HL-60 (cell line): Measurements from ENCODE around the gene COL5A2.

Source experiments
- DNase-seq, 2 experiments: peaks; one replicate each; pipeline ENCODE4 v3.0.0-alpha.2; 2010 to 2020; ENCODE audit warnings: low read depth in 1 of 2, low spot score in 1 of 2
- H3K27ac ChIP-seq: fragments of 250-450 bp; sonication (Bioruptor Pico); replicated peaks from 2 replicates; pipeline ENCODE4 v1.5.1; 2020; ENCODE audit warnings: mild to moderate bottlenecking, moderate library complexity
- H3K27me3 ChIP-seq: fragments of 250-450 bp; sonication (Bioruptor Pico); 2 replicates; pipeline ENCODE4 v1.5.1; 2021; ENCODE audit warnings: mild to moderate bottlenecking, moderate library complexity; ENCODE audit not compliant: insufficient read depth, poor library complexity, severe bottlenecking
- H3K4me3 ChIP-seq: replicated peaks from 2 replicates; pipeline ENCODE4 v1.5.1; 2011; ENCODE audit warnings: mild to moderate bottlenecking, control low read depth, low read length; ENCODE audit not compliant: insufficient read depth
- GABPA ChIP-seq: IDR thresholded peaks from 2 replicates; pipeline ENCODE4 v1.6.1; 2012; ENCODE audit warnings: low read depth
- POLR2AphosphoS5 ChIP-seq: IDR thresholded peaks from 2 replicates; pipeline ENCODE4 v1.6.1; 2012; ENCODE audit warnings: low read depth
- SPI1 ChIP-seq: IDR thresholded peaks from 2 replicates; pipeline ENCODE4 v1.6.1; 2012; ENCODE audit warnings: low read depth, mild to moderate bottlenecking, borderline replicate concordance
- TF ChIP-seq, protein P1 (sequence below): IDR thresholded peaks from 2 replicates; pipeline ENCODE4 v1.6.1; 2012; ENCODE audit warnings: low read depth; ENCODE audit not compliant: insufficient replicate concordance
- TF ChIP-seq, protein P2 (sequence below): IDR thresholded peaks from one replicate; pipeline ENCODE4 v1.5.1; 2011; ENCODE audit warnings: low read length, control low read depth, inconsistent platforms; ENCODE audit not compliant: insufficient read depth

The COL5A2 gene

DNA sequence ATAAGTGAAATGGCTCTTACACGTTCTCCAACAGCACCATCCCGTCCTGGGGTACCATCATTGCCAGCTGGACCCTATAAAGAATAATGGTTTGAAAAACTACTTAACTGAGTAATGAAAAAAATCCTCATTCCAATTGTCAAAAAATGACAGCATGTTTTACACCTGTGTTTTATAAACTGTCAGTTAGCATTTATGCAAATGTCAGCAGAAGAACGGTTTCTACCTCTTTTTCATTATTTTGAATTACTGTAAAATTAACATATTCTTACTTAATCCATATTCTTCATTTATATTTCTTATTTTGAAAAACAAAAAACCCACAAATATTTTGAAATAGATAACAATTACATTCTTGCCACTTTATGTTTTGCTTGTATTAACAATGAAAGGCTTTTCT lies 131.4 kb downstream of the COL5A2 start:
- TF ChIP-seq, protein P1, sequence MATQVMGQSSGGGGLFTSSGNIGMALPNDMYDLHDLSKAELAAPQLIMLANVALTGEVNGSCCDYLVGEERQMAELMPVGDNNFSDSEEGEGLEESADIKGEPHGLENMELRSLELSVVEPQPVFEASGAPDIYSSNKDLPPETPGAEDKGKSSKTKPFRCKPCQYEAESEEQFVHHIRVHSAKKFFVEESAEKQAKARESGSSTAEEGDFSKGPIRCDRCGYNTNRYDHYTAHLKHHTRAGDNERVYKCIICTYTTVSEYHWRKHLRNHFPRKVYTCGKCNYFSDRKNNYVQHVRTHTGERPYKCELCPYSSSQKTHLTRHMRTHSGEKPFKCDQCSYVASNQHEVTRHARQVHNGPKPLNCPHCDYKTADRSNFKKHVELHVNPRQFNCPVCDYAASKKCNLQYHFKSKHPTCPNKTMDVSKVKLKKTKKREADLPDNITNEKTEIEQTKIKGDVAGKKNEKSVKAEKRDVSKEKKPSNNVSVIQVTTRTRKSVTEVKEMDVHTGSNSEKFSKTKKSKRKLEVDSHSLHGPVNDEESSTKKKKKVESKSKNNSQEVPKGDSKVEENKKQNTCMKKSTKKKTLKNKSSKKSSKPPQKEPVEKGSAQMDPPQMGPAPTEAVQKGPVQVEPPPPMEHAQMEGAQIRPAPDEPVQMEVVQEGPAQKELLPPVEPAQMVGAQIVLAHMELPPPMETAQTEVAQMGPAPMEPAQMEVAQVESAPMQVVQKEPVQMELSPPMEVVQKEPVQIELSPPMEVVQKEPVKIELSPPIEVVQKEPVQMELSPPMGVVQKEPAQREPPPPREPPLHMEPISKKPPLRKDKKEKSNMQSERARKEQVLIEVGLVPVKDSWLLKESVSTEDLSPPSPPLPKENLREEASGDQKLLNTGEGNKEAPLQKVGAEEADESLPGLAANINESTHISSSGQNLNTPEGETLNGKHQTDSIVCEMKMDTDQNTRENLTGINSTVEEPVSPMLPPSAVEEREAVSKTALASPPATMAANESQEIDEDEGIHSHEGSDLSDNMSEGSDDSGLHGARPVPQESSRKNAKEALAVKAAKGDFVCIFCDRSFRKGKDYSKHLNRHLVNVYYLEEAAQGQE = no peak
- TF ChIP-seq, protein P2, sequence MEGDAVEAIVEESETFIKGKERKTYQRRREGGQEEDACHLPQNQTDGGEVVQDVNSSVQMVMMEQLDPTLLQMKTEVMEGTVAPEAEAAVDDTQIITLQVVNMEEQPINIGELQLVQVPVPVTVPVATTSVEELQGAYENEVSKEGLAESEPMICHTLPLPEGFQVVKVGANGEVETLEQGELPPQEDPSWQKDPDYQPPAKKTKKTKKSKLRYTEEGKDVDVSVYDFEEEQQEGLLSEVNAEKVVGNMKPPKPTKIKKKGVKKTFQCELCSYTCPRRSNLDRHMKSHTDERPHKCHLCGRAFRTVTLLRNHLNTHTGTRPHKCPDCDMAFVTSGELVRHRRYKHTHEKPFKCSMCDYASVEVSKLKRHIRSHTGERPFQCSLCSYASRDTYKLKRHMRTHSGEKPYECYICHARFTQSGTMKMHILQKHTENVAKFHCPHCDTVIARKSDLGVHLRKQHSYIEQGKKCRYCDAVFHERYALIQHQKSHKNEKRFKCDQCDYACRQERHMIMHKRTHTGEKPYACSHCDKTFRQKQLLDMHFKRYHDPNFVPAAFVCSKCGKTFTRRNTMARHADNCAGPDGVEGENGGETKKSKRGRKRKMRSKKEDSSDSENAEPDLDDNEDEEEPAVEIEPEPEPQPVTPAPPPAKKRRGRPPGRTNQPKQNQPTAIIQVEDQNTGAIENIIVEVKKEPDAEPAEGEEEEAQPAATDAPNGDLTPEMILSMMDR = no peak
- TF ChIP-seq GABPA = no peak
- DNase-seq = no peak
- no peaks in the 10 kb centered on the region for H3K27me3 ChIP-seq
- H3K27ac ChIP-seq = no peak overlapping the region
- no peak overlapping the region for H3K4me3 ChIP-seq

DNA sequence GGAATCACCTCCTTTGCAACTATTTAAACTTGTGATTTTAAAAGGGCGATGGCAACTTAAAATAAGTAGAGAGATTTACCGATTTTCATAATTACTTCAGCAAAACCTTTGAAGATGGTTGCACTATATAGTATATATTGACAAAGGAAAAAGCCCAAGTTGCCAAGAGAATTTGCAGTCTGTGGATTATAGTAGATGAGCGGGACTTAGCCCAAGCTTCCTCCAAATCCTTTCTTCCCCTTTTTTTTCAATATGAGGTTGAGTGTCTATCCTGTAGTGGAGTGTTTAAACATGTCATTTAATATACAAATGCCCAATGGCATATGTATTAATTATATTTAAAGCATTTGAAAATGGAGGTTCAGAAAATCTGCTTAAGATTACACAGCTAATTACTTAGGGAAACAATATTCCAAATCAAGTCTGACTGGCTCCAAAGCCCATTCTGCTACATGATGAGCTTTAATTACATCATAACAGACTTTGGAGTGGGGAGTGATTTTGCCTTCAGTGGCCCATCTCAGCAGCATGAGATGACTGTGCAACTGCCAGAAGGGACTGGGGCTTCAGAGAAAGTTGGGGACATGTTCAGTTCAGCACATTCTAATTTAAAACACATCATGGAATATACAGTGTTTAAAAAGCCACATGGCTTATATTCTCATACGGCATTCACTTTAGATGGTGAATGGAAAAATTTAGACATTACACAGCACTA lies 132.2 kb downstream of the COL5A2 start:
- TF ChIP-seq SPI1 = no peak
- no peak for TF ChIP-seq GABPA
- TF ChIP-seq POLR2AphosphoS5 = no peak
- TF ChIP-seq, protein P1 = no peak
- TF ChIP-seq, protein P2 = no peak
- Histone ChIP-seq H3K27ac (no peak overlapping the region), H3K27me3 (no peaks in the 10 kb centered on the region), H3K4me3 (no peak overlapping the region)
- DNase-seq = no peak

GRCh38 chr2:189046320-189046719 lies 133.2 kb downstream of the COL5A2 start:
- H3K27me3 ChIP-seq = no peaks in the 10 kb centered on the region
- no peak for TF ChIP-seq GABPA
- TF ChIP-seq, protein P1 = no peak
- no peak for TF ChIP-seq POLR2AphosphoS5
- TF ChIP-seq, protein P2 = no peak
- no peak for TF ChIP-seq SPI1
- no peak overlapping the region for H3K27ac ChIP-seq
- no peak overlapping the region for H3K4me3 ChIP-seq
- DNase-seq = no peak
